H4 (cell line): ENCODE data around the gene CLDN6. TPM values are rescaled to one million over a fixed set of nuclear protein-coding genes. Genes with fewer than 3 reads are reported as not detected.
"Not testable (repeated sequence)": the region's sequence is repeated elsewhere in the genome, so short reads cannot be mapped to it uniquely, and the experiment has no call there.

ENCODE experiments used
- DNase-seq: peaks from one replicate; pipeline ENCODE4 v3.0.0-alpha.2; 2015; ENCODE audit warnings: low spot score
- total RNA-seq: library from RNA; depleted of rRNA; stranded (reverse); fragments of >200 nt; shearing (Covaris generic); gene quantifications from 2 replicates; pipeline ENCODE4 v1.2.3, GENCODE V29; 2014

Gene CLDN6
- total RNA-seq, 1 experiment from 2014 or later, result 2.0 TPM

DNA sequence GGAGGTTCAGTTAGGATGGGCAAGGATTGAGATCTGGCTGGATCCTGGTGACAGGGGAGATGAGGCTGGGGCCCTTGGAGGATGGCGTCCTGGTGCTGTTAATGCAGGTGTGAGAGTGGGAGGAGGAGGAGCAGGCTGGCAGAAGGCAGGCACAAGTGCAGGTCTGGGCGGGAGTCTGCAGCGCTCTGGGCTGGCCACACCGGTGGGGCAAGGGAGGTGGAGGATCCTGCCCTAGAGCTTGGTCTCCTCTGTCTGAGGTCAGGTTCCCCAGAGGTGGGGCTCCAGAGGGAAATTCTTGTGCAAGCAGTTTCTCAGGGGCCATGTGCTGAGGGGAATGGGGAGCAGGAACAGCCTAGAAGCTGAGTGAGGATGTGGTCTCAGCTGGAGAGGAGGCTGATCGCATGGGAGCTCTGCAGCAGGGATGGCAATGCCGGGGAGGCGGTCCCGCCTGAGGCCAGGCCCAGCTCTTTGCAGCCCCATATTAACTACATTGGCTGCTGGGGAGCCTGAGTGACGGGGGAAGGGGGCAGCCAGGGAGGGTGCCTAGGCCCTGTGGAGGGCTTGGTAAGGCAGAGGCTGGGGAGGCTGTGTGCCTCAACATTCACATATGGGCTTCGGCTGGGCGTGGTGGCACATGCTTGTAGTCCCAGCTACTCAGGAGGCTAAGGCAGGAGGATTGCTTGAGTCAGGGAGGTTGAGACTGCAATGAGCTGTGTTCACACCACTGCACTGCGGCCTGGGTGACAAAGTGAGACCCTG is 34.8 kb upstream of the CLDN6 start:
- not testable (repeated sequence) for DNase-seq

DNA sequence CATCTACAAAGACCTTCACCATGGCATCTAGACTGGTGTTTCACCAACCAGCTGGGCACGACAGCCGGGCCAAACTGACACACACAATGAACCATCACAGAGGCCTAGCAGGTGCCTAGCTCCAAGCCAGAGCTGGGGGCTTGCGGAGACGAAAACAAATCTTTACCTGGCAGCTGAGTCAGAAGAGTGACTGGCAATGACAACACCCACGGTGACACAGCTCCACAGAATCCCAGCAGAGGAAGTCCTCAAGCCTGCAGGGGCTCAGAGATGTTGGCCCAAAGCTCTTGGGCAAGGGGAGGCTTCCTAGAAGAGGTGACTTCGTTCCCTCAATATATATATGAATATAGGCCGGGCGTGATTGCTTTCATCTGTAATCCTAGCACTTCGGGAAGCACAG is 33.5 kb upstream of the CLDN6 start:
- DNase-seq, result no peak

- DNase-seq, result no peak
Measured at GRCh38 chr16:3051009-3051408, 33.0 kb upstream of the CLDN6 start.

GRCh38 chr16:3050487-3050886 is 32.5 kb upstream of the CLDN6 start:
- DNase-seq, result no peak

GRCh38 chr16:3049921-3050481 is 32.0 kb upstream of the CLDN6 start:
- no peak for DNase-seq

DNA sequence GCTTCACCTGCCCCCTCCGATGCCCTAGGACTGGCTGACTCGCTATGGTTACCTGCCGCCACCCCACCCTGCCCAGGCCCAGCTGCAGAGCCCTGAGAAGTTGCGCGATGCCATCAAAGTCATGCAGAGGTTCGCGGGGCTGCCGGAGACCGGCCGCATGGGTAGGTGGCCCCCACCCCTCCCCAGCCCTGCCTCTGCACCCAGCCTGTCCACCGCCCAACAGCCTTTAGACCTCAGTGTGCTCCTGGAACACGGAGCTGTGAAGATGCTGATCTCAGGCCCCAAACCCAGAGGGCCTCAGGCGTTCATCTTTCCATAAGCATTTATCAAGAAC is 29.4 kb upstream of the CLDN6 start:
- no peak for DNase-seq

DNA sequence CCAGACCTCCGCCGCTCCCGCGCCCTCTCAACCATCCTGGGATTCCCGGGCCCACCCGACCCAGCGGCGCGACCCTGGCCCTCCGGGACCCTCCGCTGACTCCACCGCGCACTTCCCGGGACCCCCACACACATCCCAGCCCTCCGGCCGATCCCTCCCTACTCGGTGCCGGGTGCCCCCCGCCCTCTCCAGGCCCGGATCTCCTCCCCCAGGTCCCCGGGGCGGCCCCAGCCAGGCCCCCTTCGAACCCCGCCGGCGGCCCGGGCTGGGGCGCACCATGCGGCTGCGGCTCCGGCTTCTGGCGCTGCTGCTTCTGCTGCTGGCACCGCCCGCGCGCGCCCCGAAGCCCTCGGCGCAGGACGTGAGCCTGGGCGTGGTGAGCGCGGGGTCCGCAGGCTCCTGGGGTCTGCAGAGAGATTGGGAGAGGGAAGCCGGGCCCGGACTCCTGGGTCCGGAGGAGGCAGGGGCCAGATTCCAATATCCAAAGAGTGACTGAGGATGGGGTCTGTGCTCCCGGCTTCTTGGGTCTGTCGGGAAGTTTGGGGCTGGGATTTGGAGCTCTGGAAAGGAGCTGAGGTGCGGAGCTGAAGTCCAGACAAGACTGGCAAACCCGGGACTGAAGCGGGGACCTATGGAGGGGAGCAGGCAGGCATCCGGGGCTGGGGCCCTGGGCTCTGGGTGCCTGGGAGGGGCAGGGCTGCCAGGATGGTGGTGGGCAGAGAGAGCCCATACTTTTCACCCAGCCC is 28.8 kb upstream of the CLDN6 start:
- no peak for DNase-seq

- no peak for DNase-seq
Measured at GRCh38 chr16:3045758-3046640, 28.0 kb upstream of the CLDN6 start, which contains the start of gene MMP25. MMP25 (plus strand) TSS chr16:3046561; CDS start chr16:3046918, 357 bp downstream.

DNA sequence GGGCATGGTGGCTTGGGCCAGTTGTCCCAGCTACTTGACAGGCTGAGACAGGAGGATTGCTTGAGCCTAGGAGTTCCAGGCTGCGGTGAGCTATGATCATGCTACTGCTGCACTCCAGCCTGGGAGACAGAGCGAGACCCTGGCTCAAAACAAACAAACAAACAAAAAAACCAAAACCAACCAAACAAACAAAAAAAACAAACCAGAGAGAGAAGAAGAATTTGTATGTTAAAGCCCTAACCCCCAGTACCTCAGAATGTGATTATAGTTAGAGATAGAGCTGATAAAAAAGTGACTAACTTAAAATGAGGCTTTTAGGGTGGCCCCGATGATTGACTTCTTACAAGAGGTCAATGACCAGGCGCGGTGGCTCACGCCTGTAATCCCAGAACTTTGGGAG is 26.7 kb upstream of the CLDN6 start:
- DNase-seq, result no peak

DNA sequence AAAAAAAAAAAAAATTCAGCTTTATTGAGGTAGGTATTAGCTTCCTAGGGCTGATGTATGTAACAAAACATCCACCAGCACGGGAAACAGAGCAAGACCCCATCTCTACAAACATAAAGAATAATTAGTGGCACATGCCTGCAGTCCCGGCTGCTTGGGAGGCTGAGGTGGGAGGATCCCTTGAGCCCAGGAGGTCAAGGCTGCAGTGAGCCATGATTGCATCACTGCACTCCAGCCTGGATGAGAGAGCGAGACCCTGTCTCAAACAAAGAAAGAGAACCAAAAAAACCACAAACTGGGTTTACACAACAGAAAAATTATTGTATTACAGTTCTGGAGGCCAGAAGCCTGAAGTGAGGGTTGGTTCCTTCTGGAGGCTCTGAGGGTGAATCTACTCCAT is 24.4 kb upstream of the CLDN6 start:
- no peak for DNase-seq

GRCh38 chr16:3038896-3039295 is 20.9 kb upstream of the CLDN6 start:
- DNase-seq, result no peak

DNA sequence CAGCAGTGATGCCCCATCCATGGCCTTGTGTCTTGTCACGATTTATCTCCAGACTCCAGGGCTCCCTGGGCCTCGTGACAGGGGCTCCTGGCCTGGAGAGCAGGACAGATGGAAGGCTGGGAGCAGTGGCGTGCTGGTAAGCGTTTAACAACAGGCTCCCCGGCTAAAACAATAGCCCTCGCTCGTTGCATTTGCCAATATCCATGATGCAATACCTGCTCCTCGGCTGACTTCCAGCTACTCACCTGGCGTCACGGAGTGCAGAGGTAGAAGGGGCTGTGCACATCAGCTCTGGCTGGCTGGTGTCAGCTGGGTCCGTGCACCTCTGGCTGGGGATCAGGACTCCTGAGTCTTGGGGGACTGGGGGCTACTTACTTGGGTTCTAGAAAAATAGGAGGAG is 20.3 kb upstream of the CLDN6 start:
- no peak for DNase-seq

GRCh38 chr16:3036726-3037315 is 18.8 kb upstream of the CLDN6 start, which contains the start of gene BICDL2:
BICDL2 (minus strand) TSS chr16:3036944; CDS start chr16:3035496, 1,448 bp downstream.
- no peak for DNase-seq

- no peak for DNase-seq
Measured at GRCh38 chr16:3035972-3036725, 18.2 kb upstream of the CLDN6 start.

GRCh38 chr16:3035289-3035971 is 17.4 kb upstream of the CLDN6 start:
- DNase-seq, result no peak

GRCh38 chr16:3032624-3033023 is 14.6 kb upstream of the CLDN6 start:
- DNase-seq, result no peak

- no peak for DNase-seq
Measured at GRCh38 chr16:3030222-3031212, 12.5 kb upstream of the CLDN6 start.

DNA sequence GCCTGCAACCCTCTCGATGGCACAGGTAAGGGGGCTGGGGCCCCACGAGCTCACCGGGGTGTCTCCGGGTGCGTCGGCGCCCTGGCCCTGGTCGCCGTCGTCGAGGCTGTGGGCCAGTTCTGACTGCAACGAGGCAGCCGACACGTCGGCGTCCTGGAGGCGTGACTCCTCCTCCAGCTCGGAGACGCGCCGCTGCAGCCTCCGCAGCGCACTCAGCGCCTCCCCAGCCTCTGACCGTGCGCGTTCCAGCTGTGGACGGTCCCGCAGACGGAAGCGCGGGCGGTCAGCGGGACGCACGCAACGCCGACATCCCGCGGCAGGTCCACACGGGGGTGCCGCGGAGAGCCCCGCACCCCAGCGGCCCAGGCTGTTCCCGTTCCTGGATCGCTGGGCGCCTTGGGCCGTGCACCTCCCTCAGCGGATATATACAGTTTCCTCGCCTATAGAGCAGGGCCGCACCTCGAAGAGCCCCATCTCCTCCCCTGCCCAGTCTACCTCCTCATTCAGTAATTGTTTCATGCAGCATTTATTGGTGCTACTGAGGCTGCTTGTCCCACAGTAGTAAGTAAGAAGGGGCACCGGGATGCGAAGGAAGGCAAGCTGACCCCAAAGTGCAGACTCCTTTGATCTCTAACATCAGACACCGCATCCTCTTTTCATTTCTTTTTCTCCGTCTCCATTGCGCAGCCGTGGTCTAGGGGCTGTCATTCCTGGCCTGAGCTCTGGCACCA is 11.7 kb upstream of the CLDN6 start:
- no peak for DNase-seq
